Pancreas (tissue), 10 donors: ENCODE data around the gene DCLK2. TPM values are rescaled to one million over a fixed set of nuclear protein-coding genes. Genes with fewer than 3 reads are reported as not detected.

Experiments used
- ATAC-seq, 4 donors: fragments of 200-7000 bp; cut with Tn5 transposase; one replicate each; pipeline versions ENCODE4 v1.8.0 to v1.9.1; 2020; ENCODE audit warnings: mild to moderate bottlenecking in 4 of 4, moderate library complexity in 4 of 4
- DNase-seq, 6 donors: peaks; one replicate each; pipeline ENCODE4 v3.0.0-alpha.2; 2020
- FAIRE-seq: peaks from 2 replicates; lab custom pipeline; 2012; peaks lifted over from hg19 to GRCh38; lab: Jason Lieb, UNC
- H3K27ac ChIP-seq, 4 donors: fragments of 200-600 bp; sonication (generic); 1 replicate in 3 of 4; 2 replicates in 1 of 4; pipeline versions ENCODE4 v1.5.0 to v1.8.0; 2020
- H3K27me3 ChIP-seq, 4 donors: fragments of 200-600 bp; one replicate each; pipeline ENCODE4 v1.8.0; 2021
- H3K36me3 ChIP-seq, 3 donors: fragments of 200-600 bp; sonication (generic) in 1 of 3; one replicate each; pipeline versions ENCODE4 v1.5.0 to v1.8.0; 2020 to 2021
- H3K4me1 ChIP-seq, 3 donors: fragments of 200-600 bp; one replicate each; pipeline ENCODE4 v1.8.0; 2021
- H3K4me3 ChIP-seq, 4 donors: fragments of 200-600 bp; sonication (generic) in 2 of 4; one replicate each; pipeline versions ENCODE4 v1.5.0 to v1.8.0; 2020 to 2021
- H3K9me3 ChIP-seq, 4 donors: fragments of 200-600 bp; one replicate each; pipeline ENCODE4 v1.8.0; 2021
- CTCF ChIP-seq, 4 donors: fragments of 200-600 bp; sonication (generic) in 3 of 4; IDR thresholded peaks; one replicate each; pipeline versions ENCODE4 v1.5.0 to v1.8.0; 2021; ENCODE audit warnings: antibody characterized with exemption in 4 of 4
- WGBS, 2 donors: extraction: QIAGEN DNeasy Blood & Tissue Kit; methylation state at CpG; one replicate each; pipeline ENCODE4 v1.1.7; 2013; 5-methylcytosine and 5-hydroxymethylcytosine counted together
- intact Hi-C, 3 donors: fragments of 100-400 bp; cut with DNase I; formaldehyde crosslinking; loops; one replicate each; pipeline versions ENCODE4 v1.11.1 to v1.14.2; 2022
- polyA plus RNA-seq, 2 donors: library from polyadenylated mRNA; stranded (reverse); fragments of 200-250 nt; gene quantifications; one replicate each; pipeline ENCODE4 v1.2.3, GENCODE V29; 2013
- total RNA-seq, 6 donors: library from RNA; stranded (reverse); fragmentation: NEBNext Ultra II Directional in 4 of 6; extraction: Animal tissue kit (Norgen Biotek cat#: 25700) in 4 of 6; gene quantifications; one replicate each; pipeline versions ENCODE4 v1.2.1 to v1.2.4, GENCODE V29; 2021 to 2023
- donor health status: healthy with polysubstance abuse.
- donor health status: DM: no; HTN: no; CAD: no; lungs with moderate emphysema.
- donor health status: DM: no; HTN: no; CAD: no.
- donor health status: control.
- donor health status: control.
- donor health status: Bipolar disorder and iron deficiency.
- donor health status: DM: yes; HTN: yes; CAD: no.
- donor health status: DM: no; HTN: no; CAD: no.
- donor health status: DM: no; HTN: no; CAD: no.
- donor health status: DM: yes; HTN: yes; CAD: no.

The DCLK2 gene
- total and polyA plus RNA-seq, 8 donors: 1.2 to 3.7 (median 1.8) TPM

- Histone ChIP-seq H3K4me1 (no peaks in the 10 kb centered on the region), H3K27ac (no peak overlapping the region), H3K4me3 (no peak overlapping the region), H3K36me3 (no peaks in the 10 kb centered on the region), H3K9me3 (no peaks in the 10 kb centered on the region), H3K27me3 (no peaks in the 10 kb centered on the region)
- 61 to 68% methylated on average over 5 of the region's 5 CpGs for WGBS, 2 donors
- FAIRE-seq: no peak
- no peak for DNase-seq
- no peak for TF ChIP-seq CTCF (IDR thresholded peaks at IDR 0.05)
- ATAC-seq: no peak
- intact Hi-C loops: no loop called here
Observed at GRCh38 chr4:150046728-150047217, 31.5 kb upstream of the DCLK2 start.

GRCh38 chr4:150047546-150047945, 30.7 kb upstream of the DCLK2 start:
- Histone ChIP-seq H3K4me3 (no peak overlapping the region), H3K9me3 (no peaks in the 10 kb centered on the region), H3K27me3 (no peaks in the 10 kb centered on the region), H3K36me3 (no peaks in the 10 kb centered on the region), H3K27ac (no peak overlapping the region), H3K4me1 (no peaks in the 10 kb centered on the region)
- no peak for FAIRE-seq
- no peak for DNase-seq
- intact Hi-C loops: no loop called here
- ATAC-seq: no peak
- TF ChIP-seq CTCF (IDR thresholded peaks at IDR 0.05): no peak

GRCh38 chr4:150049682-150050081, 28.6 kb upstream of the DCLK2 start:
- TF ChIP-seq CTCF (IDR thresholded peaks at IDR 0.05): no peak
- no peak overlapping the region for H3K27ac ChIP-seq
- DNase-seq: no peak
- H3K36me3 ChIP-seq: no peaks in the 10 kb centered on the region
- H3K27me3 ChIP-seq: no peaks in the 10 kb centered on the region
- no peak overlapping the region for H3K4me3 ChIP-seq
- 75% methylated on average over 4 of the region's 4 CpGs for WGBS, 2 donors
- no peaks in the 10 kb centered on the region for H3K4me1 ChIP-seq
- no peak for ATAC-seq
- intact Hi-C loops: no loop called here
- no peak for FAIRE-seq
- H3K9me3 ChIP-seq: no peaks in the 10 kb centered on the region

GRCh38 chr4:150050566-150050965, 27.7 kb upstream of the DCLK2 start:
- TF ChIP-seq CTCF (IDR thresholded peaks at IDR 0.05): no peak
- Histone ChIP-seq H3K36me3 (no peaks in the 10 kb centered on the region), H3K27me3 (no peaks in the 10 kb centered on the region), H3K4me3 (no peak overlapping the region), H3K27ac (no peak overlapping the region), H3K4me1 (no peaks in the 10 kb centered on the region), H3K9me3 (no peaks in the 10 kb centered on the region)
- no peak for FAIRE-seq
- intact Hi-C loops: no loop called here
- ATAC-seq: no peak
- WGBS, 2 donors: 95 to 96% methylated on average over 4 of the region's 4 CpGs
- DNase-seq: no peak

- Histone ChIP-seq H3K4me3 (no peak overlapping the region), H3K4me1 (no peaks in the 10 kb centered on the region), H3K9me3 (no peaks in the 10 kb centered on the region), H3K36me3 (no peaks in the 10 kb centered on the region), H3K27ac (no peak overlapping the region), H3K27me3 (no peaks in the 10 kb centered on the region)
- ATAC-seq (no peak), FAIRE-seq (no peak), DNase-seq (no peak)
- intact Hi-C loops: no loop called here
- 73 to 75% methylated on average over 3 of the region's 3 CpGs for WGBS, 2 donors
- TF ChIP-seq CTCF (IDR thresholded peaks at IDR 0.05): no peak
Observed at GRCh38 chr4:150051111-150051510, 27.1 kb upstream of the DCLK2 start.
